ENCODE data around the gene KAZALD1.

Gene KAZALD1

GRCh38 chr10:101061624-101062231, at the start of gene KAZALD1:
TSS of gene KAZALD1 (plus strand) at chr10:101061989. CDS start at chr10:101062593, 604 bp downstream.
- peak within 1 kb of the TSS; percentile 93 for H3K4me3 ChIP-seq
- no peaks in the 10 kb centered on the region for H3K9me3 ChIP-seq (ENCODE audit: low read depth, low read length)
- no peak for DNase-seq (ENCODE audit: low read depth, low spot score)
- H3K9ac ChIP-seq (ENCODE audit: insufficient read length), result peak within 1 kb of the TSS; percentile 95
- TF ChIP-seq FOXP2 (optimal IDR thresholded peaks at IDR 0.05; ENCODE audit: control extremely low read depth, extremely low read length, insufficient read depth), result no peak
- no peak for TF ChIP-seq POLR2AphosphoS5 (IDR thresholded peaks at IDR 0.05; ENCODE audit: borderline replicate concordance, low read depth, low read length)
- TF ChIP-seq EZH2 (IDR thresholded peaks at IDR 0.05), result no peak
- H3K36me3 ChIP-seq (ENCODE audit: insufficient read depth, low read length), result no peaks in the 10 kb centered on the region
- H3K27ac ChIP-seq, result peak within 1 kb of the TSS; percentile 94

- no peaks in the 10 kb centered on the region for H3K36me3 ChIP-seq (ENCODE audit: insufficient read depth, low read length)
- TF ChIP-seq POLR2AphosphoS5 (IDR thresholded peaks at IDR 0.05; ENCODE audit: borderline replicate concordance, low read depth, low read length) (no peak), FOXP2 (optimal IDR thresholded peaks at IDR 0.05; ENCODE audit: control extremely low read depth, extremely low read length, insufficient read depth) (no peak), EZH2 (IDR thresholded peaks at IDR 0.05) (no peak)
- H3K4me3 ChIP-seq, result no peak overlapping the region
- no peaks in the 10 kb centered on the region for H3K9me3 ChIP-seq (ENCODE audit: low read depth, low read length)
- H3K27ac ChIP-seq, result no peak overlapping the region
- no peak for DNase-seq (ENCODE audit: low read depth, low spot score)
- no peak overlapping the region for H3K9ac ChIP-seq (ENCODE audit: insufficient read length)
Observed at GRCh38 chr10:101012525-101013364, 49.0 kb upstream of the KAZALD1 start.

- Histone ChIP-seq H3K9ac (ENCODE audit: insufficient read length) (no peak overlapping the region), H3K36me3 (ENCODE audit: insufficient read depth, low read length) (no peaks in the 10 kb centered on the region), H3K27ac (no peak overlapping the region), H3K4me3 (no peak overlapping the region), H3K9me3 (ENCODE audit: low read depth, low read length) (no peaks in the 10 kb centered on the region)
- TF ChIP-seq EZH2 (IDR thresholded peaks at IDR 0.05), result no peak
- no peak for TF ChIP-seq FOXP2 (optimal IDR thresholded peaks at IDR 0.05; ENCODE audit: control extremely low read depth, extremely low read length, insufficient read depth)
- no peak for TF ChIP-seq POLR2AphosphoS5 (IDR thresholded peaks at IDR 0.05; ENCODE audit: borderline replicate concordance, low read depth, low read length)
- no peak for DNase-seq (ENCODE audit: low read depth, low spot score)
Observed at GRCh38 chr10:101013365-101013825, 48.4 kb upstream of the KAZALD1 start.

- TF ChIP-seq EZH2 (IDR thresholded peaks at IDR 0.05) (no peak), POLR2AphosphoS5 (IDR thresholded peaks at IDR 0.05; ENCODE audit: borderline replicate concordance, low read depth, low read length) (no peak)
- DNase-seq (ENCODE audit: low read depth, low spot score), result no peak
- Histone ChIP-seq H3K36me3 (ENCODE audit: insufficient read depth, low read length) (no peaks in the 10 kb centered on the region), H3K9me3 (ENCODE audit: low read depth, low read length) (no peaks in the 10 kb centered on the region), H3K9ac (ENCODE audit: insufficient read length) (no peak overlapping the region), H3K27ac (no peak overlapping the region), H3K4me3 (no peak overlapping the region)
Observed at GRCh38 chr10:101014230-101014884, 47.4 kb upstream of the KAZALD1 start.

GRCh38 chr10:101014966-101015581, 46.7 kb upstream of the KAZALD1 start:
- H3K36me3 ChIP-seq (ENCODE audit: insufficient read depth, low read length), result no peaks in the 10 kb centered on the region
- H3K27ac ChIP-seq, result no peak overlapping the region
- no peak overlapping the region for H3K9ac ChIP-seq (ENCODE audit: insufficient read length)
- TF ChIP-seq POLR2AphosphoS5 (IDR thresholded peaks at IDR 0.05; ENCODE audit: borderline replicate concordance, low read depth, low read length), result no peak
- no peak for TF ChIP-seq FOXP2 (optimal IDR thresholded peaks at IDR 0.05; ENCODE audit: control extremely low read depth, extremely low read length, insufficient read depth)
- no peak for TF ChIP-seq EZH2 (IDR thresholded peaks at IDR 0.05)
- no peaks in the 10 kb centered on the region for H3K9me3 ChIP-seq (ENCODE audit: low read depth, low read length)
- no peak for DNase-seq (ENCODE audit: low read depth, low spot score)
- H3K4me3 ChIP-seq, result no peak overlapping the region

- Histone ChIP-seq H3K4me3 (no peak overlapping the region), H3K36me3 (ENCODE audit: insufficient read depth, low read length) (no peaks in the 10 kb centered on the region), H3K9me3 (ENCODE audit: low read depth, low read length) (no peaks in the 10 kb centered on the region), H3K9ac (ENCODE audit: insufficient read length) (no peak overlapping the region), H3K27ac (no peak overlapping the region)
- no peak for DNase-seq (ENCODE audit: low read depth, low spot score)
- TF ChIP-seq FOXP2 (optimal IDR thresholded peaks at IDR 0.05; ENCODE audit: control extremely low read depth, extremely low read length, insufficient read depth) (no peak), EZH2 (IDR thresholded peaks at IDR 0.05) (no peak), POLR2AphosphoS5 (IDR thresholded peaks at IDR 0.05; ENCODE audit: borderline replicate concordance, low read depth, low read length) (no peak)
Observed at GRCh38 chr10:101015582-101015973, 46.2 kb upstream of the KAZALD1 start.

- TF ChIP-seq EZH2 (IDR thresholded peaks at IDR 0.05), result no peak
- no peak for TF ChIP-seq POLR2AphosphoS5 (IDR thresholded peaks at IDR 0.05; ENCODE audit: borderline replicate concordance, low read depth, low read length)
- TF ChIP-seq FOXP2 (optimal IDR thresholded peaks at IDR 0.05; ENCODE audit: control extremely low read depth, extremely low read length, insufficient read depth), result no peak
- DNase-seq (ENCODE audit: low read depth, low spot score), result no peak
- H3K27ac ChIP-seq, result no peak overlapping the region
- no peak overlapping the region for H3K9ac ChIP-seq (ENCODE audit: insufficient read length)
- H3K9me3 ChIP-seq (ENCODE audit: low read depth, low read length), result no peaks in the 10 kb centered on the region
- no peaks in the 10 kb centered on the region for H3K36me3 ChIP-seq (ENCODE audit: insufficient read depth, low read length)
- no peak overlapping the region for H3K4me3 ChIP-seq
Observed at GRCh38 chr10:101016814-101017213, 45.0 kb upstream of the KAZALD1 start.

GRCh38 chr10:101018118-101018599, 43.6 kb upstream of the KAZALD1 start:
- DNase-seq (ENCODE audit: low read depth, low spot score), result no peak
- H3K9ac ChIP-seq (ENCODE audit: insufficient read length), result no peak overlapping the region
- no peak overlapping the region for H3K27ac ChIP-seq
- no peak overlapping the region for H3K4me3 ChIP-seq
- no peaks in the 10 kb centered on the region for H3K9me3 ChIP-seq (ENCODE audit: low read depth, low read length)
- no peak for TF ChIP-seq POLR2AphosphoS5 (IDR thresholded peaks at IDR 0.05; ENCODE audit: borderline replicate concordance, low read depth, low read length)
- TF ChIP-seq EZH2 (IDR thresholded peaks at IDR 0.05), result no peak
- no peak for TF ChIP-seq FOXP2 (optimal IDR thresholded peaks at IDR 0.05; ENCODE audit: control extremely low read depth, extremely low read length, insufficient read depth)
- no peaks in the 10 kb centered on the region for H3K36me3 ChIP-seq (ENCODE audit: insufficient read depth, low read length)
